ENCODE measurements around the gene GPR87.

The GPR87 gene, protein sequence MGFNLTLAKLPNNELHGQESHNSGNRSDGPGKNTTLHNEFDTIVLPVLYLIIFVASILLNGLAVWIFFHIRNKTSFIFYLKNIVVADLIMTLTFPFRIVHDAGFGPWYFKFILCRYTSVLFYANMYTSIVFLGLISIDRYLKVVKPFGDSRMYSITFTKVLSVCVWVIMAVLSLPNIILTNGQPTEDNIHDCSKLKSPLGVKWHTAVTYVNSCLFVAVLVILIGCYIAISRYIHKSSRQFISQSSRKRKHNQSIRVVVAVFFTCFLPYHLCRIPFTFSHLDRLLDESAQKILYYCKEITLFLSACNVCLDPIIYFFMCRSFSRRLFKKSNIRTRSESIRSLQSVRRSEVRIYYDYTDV

DNA sequence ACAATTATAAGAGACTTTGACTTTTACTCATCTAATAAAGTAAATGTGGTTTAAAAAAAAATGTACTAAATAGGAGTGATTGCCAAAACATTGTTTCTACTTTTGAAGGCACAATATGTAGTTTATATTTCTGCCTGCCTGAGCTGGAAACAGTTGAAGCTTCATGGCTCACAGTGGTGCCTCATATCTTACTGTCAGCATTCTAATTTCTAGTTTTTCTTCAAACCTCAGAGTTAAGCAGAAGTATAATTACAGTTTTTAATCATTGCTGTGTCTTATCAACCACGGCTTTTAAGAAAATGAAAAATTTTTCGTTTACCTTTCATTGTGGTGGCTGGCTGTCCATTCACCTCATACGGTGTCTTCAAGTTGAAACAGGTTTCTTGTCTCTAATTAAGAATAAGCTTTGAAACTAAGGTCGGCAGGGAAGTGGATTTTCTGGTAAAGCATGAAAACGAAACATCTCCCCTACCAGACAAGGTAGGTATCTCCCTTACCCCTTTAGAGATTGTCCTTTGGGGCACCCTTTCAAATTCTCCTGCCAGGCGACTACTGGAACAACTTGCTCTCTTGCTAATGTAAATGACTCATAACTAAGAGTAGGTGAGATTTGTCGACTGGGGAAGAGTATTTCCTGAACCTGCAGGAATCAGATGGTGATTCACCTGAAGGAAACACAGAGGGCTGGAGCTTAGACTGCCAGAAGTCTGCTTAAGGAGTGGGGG, at the start of gene GPR87:
Gene GPR87, minus strand, starts transcription at position 554 of the 725 bp plus-strand sequence. CDS start 16,720 bp downstream, outside the sequence.
- DNase-seq: no peak

DNA sequence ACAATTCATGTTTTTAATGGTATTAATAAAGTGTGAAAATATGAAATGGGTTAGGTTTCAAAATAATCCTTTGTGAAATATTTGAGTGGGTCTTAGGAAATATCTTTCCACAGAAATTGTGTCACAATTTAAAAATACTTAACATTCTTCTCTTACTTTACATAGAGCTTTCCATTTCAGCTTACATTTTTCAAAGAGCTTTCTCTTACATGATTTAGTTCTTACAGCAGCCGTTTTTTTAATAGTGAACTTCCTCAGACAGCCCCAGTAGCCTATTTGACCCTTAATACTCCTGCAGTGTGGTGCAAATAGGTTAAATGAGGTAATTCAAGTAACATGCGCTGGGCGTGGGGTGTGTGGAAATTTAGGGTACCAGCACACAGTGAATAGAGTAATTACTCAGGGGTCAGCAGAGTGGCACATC, 46.1 kb upstream of the GPR87 start:
- no peak for DNase-seq

DNA sequence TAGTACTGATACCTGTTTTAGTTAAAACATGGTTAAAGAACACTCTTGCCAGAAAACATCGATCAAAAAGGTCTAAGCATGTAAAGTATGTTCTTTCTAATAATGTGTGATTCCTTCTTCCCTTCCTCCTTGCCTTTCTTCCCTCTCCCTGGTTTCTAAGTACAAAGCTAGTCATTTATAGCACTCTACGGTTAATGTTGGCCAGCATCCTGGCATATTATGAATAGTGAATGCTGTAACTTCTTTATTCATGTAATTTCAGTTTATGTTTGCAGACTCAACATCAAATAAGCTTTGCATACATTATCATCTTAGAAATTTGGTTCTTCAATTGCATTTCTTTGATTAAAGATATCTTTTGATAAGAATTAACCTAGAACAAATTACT, 40.8 kb upstream of the GPR87 start:
- no peak for DNase-seq

DNA sequence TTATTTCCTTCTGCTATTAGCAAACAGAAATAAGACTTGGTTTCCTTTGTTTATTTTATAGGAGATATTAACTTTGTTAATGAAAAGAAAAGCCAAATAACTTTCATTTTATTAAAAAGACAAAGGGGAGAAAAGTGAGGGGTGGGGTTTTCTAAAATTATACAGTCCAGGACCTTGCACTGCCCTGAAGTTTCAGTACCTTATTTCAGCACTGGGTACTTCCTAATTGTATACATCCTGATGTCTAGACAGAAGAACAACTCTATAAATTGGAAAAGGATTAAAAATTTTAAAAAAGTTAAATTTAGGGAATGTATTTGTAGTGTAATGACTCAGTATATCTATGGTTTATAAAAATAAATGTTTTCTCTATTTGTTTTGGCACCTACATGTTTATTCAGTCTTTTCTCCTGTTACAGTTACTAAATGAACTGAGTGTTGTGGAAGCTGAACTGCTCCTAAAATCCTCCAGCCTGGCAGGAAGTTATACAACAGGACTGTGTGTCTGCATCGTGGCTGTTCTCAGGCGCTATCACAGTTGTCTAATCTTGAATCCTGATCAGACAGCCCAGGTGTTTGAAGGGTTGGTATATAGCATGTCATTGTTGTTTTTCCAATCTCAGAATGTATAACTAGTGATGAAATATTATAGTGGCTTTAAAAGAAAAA, 40.3 kb upstream of the GPR87 start:
- no peak for DNase-seq

DNA sequence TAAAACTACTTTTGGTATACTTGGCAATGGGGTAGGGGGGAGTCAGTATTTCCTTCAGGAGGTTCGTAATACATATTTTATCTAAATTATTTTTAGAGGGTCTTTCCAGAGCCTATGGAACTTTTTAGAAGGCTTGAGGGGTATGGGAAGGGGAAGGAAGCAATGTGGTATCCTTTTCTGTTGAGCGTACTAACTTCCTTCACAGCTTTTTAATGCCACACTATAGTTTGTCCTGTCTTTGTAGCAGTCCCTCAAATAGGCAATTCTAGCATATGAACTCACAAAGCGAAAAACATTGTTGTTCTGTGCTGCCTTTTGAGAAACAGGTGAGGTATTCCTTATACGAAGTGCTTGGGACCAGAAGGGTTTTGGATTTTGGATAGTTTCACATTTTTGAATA, 35.0 kb upstream of the GPR87 start:
- no peak for DNase-seq

DNA sequence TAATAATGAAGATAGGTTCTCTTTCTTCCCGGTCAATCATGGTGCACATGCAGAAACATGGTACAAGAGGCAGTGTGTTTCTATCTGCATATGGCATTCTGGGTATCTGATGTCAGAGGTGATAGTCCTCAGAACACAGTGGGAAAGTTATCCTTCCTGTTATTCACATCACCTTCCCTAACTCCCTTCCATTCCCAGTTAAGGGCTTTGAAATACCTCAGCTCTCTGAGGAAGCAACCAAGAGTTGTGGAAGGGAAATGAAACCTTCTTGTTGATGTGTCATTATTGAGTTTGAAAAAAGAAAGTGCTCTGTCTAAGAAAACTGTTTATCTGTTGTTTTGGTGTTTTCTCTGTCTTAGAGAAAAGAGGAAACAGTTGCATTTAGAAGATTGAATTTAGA, 34.6 kb upstream of the GPR87 start:
- DNase-seq: no peak

DNA sequence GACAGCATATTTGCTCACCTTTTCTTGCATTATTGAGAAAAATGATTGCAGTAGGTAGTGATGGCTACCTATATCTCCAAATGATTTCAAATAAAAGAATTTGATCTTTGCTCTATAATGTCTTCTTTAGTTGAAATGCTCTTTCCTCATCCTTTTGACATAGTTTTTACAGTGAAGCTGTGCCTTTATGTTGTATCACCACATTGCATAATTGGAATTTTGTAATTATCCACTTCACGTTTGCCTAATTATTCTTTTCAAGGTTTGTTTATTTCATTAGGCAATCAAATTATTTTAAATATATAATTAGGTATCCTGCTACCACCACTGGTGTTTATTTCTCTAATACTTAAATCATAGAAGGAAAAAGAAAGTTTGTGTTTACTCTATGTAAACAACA, 34.0 kb upstream of the GPR87 start:
- DNase-seq: no peak

DNA sequence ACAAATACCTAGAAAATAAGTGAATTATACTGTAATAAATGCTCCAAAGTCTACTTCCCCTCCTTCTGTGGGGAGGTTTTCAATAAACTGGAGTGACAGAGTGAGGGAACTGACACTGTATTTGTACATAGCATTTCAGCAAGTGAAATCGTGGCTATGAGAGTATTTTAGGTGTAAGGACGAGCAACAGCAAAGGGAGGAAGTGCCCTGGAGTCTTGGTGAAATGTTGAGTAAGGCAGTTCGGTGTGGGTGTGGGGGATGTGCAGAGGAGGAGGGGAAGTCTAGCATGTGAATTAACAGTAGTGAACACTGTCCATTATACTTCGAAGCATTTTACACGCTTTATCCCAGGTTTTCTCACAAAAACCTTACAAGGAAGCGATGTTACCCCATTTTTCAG, 30.8 kb upstream of the GPR87 start:
- no peak for DNase-seq

DNA sequence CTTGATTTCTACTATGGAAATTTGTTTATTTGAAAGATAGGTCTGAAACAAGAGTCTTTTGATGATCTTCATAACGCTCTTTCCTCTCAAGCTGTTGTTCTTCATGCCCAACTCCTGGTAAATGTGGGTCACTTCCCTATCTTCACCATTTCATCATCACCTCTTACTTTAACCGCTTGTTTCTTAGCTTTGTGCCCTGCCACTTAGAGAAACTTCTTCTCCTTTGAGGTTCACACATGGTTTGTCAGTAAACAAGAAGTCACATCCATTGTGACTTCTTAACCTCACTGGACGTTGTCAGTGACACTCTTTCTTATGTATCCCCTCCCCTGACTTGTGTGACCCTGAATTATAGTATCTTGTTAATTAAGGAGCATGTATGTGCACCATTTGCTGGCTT, 29.7 kb upstream of the GPR87 start:
- DNase-seq: no peak

DNA sequence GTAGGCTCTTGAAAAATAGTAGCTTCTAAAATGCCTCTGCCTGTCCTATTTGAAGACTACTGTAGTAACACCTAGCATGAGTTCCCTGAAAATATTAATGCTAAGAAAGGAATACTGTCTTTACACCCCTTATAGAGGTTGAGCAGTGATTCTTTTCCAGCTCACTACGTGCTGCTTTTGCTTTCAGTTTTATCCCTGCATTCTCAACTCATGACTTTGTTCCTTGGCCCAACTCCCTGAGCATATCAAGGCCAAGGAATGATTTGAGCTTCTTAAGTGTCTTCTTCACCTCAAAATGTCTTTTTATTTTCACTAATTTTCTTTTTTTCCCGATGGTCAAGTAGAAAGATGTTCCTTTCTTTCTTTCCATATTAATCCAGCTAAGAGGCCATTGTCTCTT, 29.2 kb upstream of the GPR87 start:
- no peak for DNase-seq

DNA sequence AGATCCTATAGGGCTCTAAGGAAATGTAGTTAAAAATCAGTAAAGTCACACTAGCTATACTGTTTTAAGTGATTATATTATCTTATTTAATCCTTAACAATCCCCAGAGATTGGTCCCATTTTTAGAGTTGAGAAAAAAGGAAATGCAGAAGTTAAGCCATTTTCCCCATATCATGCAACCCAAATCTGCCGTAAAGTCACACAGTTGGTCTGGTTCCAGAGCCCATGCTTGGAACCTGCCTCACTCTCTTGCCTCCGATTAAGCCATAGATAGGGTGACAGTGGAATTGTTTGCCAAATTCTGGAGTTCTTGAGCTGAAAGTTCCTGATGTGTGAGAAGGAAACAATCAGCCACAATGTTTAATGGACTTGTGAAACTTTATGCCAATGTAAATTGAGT, 15.1 kb upstream of the GPR87 start:
- DNase-seq: no peak

DNA sequence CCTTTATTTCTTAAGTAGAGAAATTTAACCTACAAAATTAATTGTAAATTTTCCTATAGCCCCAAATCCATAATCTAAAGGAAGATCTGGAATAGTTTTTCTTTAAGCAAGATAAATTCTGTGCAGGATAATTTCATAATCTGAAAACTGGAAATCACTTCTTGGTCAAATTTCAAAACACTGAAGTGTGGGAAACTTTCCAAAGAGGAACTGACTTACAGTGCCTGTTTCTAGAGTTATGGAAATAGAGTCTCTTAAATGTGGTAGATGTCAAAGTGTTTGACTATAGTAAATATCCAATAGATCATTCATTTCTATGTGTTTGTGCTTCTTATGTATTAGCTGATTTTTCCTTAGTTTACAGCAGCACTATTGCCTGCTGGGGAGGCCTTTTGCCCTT, 14.3 kb upstream of the GPR87 start:
- DNase-seq: no peak

DNA sequence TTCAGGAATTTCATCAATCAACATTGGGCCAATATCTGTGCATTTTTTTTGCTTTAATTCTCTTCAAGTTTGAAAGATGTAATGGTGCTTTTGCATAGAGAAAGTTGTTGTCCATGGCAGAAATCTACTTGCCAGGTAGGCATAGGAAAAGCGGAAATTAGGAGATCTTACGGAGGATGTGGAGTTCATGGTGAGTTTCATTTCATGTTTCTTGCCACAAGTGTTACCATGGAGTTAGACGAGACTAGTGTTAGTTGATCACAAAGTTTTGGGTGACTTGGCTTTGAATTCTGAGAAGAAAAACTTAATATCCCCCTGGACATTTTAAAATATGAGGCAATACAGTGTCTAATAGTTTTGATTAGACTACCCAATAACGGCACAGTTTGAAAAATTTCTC, 13.8 kb upstream of the GPR87 start:
- no peak for DNase-seq

DNA sequence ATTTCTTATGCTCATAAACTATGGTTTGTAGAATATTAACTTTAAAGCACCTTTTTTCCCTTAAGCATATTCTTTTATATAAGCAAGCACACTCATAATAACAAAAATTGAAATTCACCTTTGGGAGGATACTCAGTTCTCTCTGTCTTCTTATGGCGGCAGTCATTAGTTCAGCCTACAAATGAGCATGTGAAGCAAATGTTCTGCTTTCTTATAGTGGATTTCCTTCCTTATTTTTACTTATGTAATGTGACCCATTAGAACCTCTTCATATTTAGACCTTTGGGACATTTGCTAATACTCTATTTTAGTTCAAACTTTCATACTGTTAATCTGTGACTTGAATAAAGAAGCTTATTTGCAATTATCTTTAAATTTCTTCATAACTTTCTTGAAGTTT, 12.7 kb upstream of the GPR87 start, which contains the start of gene P2RY13:
Gene P2RY13, minus strand, starts transcription at position 187 of the 400 bp plus-strand sequence. Its CDS starts 21 bp downstream, at position 166.
- no peak for DNase-seq

DNA sequence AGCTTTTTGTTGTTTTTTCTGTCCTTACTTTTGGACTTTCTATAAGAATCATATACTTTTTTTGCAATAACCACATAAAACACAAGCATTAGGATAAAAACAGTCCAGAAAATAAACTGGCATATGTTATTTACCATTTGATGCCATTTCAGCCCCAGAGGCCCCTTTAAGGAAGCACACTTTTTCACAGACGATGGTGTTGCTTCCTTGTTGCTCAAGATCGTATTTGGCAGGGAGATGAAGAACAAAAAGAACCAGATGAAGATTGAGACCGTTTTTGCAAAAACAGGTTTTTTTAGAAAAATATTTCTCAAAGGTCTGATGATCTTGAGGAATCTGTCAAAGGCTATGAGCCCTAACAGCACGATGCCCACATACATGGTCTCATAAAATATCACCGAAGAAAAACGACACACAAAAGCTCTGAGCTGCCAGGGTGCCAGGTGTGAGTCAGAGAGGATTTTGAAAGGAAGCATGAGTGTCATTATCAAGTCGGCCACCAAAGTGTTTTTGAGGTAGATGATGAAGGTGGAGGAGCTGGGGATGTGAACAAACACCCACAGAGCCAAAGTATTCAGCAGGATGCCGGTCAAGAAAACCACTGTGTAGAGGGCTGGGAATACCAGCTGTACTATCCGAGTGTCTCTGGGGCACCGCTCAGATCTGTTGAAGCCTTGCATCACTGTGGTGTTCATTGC, 11.8 kb upstream of the GPR87 start:
- DNase-seq: no peak

DNA sequence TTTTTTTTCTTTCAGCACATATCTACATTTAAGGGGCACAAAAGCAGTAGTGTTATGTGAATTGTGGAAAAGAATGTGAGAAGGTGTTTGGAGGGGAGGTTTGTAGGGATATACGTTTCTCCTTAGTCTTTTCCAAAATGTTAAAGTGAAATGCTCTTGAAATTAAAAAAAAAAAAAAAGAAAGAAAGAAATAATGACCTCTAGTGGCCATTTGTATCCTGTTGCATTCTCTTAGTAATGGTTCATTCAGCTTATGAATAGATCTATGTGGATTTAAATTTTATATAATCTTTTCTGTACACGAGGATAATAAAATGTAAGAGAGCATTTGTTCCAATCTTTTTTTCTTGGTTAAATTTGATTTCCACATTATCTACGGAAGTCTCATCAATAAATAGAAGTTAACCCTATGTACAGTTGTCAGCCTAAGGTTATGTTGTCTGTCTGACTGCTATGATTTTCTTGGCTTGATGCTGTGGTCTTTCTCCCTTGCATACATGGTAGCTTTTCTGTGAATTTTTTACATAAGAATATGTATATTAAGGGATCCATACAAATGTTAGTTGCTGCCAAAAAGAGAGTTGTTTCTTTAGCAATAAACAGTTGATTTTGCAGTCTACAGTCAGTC, 11.1 kb upstream of the GPR87 start:
- peak; percentile 3 for DNase-seq

DNA sequence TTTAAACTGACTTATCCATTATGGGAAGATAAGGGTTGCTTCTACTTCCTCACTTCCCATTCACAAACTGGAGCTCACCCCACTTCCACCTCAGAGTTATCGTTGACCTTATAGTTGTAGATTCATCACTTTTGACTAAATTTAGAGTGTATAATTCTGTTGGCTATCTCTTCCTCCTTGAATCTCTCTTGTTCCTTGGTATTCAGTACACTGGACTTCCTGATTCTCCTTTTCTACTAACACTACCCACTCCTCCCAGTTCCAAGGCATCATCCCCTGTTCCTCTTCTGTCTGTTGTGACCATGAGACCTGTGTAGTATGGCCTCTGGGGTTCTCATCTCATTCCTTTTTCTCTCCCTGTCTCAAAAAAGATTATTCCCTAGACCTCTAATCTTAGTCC, 5.9 kb upstream of the GPR87 start:
- no peak for DNase-seq

DNA sequence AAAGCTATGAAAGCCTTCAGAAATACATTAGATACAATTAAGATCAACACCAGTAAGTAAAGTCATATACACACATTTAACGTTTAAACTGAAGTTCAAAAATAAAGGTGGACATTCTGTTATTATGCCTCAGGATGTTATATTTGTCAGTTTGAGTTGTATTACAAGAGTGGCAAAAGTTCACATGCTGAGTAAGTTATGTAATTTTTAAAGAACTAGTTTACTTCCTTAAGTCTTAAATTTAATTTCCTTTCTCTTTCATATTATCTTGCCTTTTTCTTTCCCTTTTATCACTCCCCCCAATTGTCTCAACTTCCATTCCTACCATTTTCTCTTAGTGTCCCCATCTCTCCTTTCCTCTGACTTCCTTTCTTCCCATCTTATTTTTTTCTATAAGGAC, 4.9 kb upstream of the GPR87 start:
- no peak for DNase-seq

DNA sequence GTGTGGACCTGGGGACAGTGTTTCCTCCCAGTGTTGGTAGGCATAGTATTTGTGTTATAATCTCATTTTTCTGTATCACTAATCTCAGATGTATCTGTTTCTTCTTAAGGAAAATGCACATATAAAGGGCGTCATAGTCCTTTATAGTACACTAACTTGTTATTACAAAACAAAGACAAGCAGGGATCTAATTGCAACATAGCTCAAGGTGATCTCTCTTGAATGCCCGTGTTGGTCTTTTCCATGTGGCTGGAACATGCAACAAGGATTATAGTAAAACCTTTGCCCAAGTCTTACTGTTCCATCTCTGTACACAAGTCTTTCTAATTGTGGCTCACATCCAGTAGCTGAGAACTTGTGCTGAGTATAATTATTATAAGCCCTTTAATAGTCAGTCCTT, 3.5 kb upstream of the GPR87 start:
- no peak for DNase-seq

DNA sequence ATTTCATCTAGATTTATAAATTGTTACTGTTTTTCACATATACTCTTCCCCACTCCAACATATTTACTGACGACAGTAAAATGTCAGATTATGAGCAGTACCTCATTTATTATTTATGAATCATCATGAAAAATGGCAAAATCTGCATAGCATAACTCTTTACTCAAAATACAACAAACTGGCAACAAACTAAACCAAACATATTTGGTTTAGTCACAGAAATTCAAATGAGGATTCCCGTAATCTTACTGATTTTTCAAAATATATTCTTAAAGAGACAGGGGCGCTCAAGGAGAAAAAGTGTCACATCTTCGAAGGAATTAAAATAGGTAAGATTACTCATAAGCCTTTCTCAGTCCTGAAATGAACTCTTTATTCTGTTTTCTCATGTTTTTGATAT, 3.0 kb upstream of the GPR87 start:
- DNase-seq: no peak

DNA sequence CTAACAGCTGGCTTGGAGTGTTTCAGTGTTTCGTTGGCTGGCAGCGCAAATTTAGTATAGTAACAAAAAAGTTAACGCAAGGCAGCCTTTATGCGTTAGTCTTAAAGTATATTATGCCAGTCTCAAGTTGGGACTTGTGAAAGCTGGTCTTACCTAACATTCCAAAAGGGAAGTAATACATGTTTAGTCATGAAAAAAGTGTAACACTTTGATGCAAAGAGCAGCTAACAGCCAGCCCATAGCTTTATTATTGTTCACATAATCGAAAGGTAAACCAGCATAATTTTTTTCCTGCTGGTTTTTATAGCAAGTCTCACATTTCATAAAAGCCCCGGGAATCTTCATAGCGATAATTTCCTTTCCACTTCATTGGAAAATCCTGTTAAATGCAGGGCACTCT, 2.4 kb upstream of the GPR87 start:
- DNase-seq: no peak

DNA sequence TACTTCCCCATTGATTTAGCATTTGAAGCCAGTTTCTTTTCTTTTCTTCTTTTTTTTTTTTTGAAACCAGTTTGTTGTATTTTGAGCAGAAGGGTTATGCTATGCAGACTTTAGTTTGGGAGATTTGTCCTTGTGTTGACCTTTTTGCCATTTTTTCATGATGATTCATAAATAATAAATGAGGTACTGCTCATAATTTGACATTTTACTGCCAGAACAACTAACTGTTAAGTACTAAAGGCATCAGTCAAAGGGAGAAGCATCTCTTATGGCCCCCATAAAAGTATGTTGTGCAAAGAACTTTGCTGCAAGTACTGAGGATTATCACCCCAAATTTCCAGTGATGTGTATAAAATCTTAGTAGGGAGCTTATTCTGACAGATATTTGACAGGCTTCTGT, 1.7 kb upstream of the GPR87 start:
- DNase-seq: no peak

DNA sequence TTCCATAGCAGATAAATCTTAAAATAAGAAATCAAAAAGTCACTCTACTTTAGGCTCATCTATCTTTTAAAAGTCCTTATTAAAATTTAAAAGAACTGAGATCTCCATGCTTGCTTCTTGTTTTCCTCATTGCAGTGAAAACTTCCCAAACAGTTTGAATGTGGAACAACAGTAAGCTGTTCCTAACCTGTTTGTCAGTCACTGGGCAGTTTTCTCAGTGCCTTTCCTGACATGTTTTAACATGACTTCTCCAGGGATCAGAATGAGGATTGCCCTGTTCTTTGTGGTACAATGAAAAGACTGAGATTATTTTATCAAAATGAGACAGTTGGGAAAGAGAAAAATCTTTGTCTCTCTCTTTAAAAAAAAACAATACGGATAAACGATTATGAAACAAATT, 774 bp downstream of the GPR87 start:
- DNase-seq: no peak

Data from NCI-H1417 treated with DMSO at 0.1 percent for 48 hours (cell line).